RCC 7860 (cell line): ENCODE results near the gene PLPPR5.

Experiments
- DNase-seq: peaks from one replicate; pipeline ENCODE4 v3.0.0-alpha.2; 2015; ENCODE audit warnings: low spot score
- FAIRE-seq: peaks from 2 replicates; lab custom pipeline; 2012; peaks lifted over from hg19 to GRCh38; lab: Jason Lieb, UNC

PLPPR5 gene

GRCh38 chr1:98975113-98975512 is 29.5 kb downstream of the PLPPR5 start:
- FAIRE-seq (no peak), DNase-seq (no peak)

- FAIRE-seq, result no peak
Measured at GRCh38 chr1:98969798-98970490, 34.7 kb downstream of the PLPPR5 start.

GRCh38 chr1:98967122-98967521 is 37.5 kb downstream of the PLPPR5 start:
- FAIRE-seq, result no peak
- DNase-seq, result no peak

More at GRCh38 chr1:98969798-98970490, 34.7 kb downstream of the PLPPR5 start:
- no peak for DNase-seq

- FAIRE-seq (no peak), DNase-seq (no peak)
Measured at GRCh38 chr1:98965394-98965793, 39.3 kb downstream of the PLPPR5 start.

- DNase-seq (no peak), FAIRE-seq (no peak)
Measured at GRCh38 chr1:98964198-98964597, 40.5 kb downstream of the PLPPR5 start.

- DNase-seq (no peak), FAIRE-seq (no peak)
Measured at GRCh38 chr1:98963064-98963758, 41.5 kb downstream of the PLPPR5 start.

GRCh38 chr1:98962156-98962555 is 42.5 kb downstream of the PLPPR5 start:
- FAIRE-seq (peak; percentile 22), DNase-seq (no peak)

GRCh38 chr1:98949621-98950020 is 55.0 kb downstream of the PLPPR5 start:
- DNase-seq, result no peak

GRCh38 chr1:98949166-98949565 is 55.5 kb downstream of the PLPPR5 start:
- no peak for DNase-seq

More at GRCh38 chr1:98949621-98950020, 55.0 kb downstream of the PLPPR5 start:
- no peak for FAIRE-seq

GRCh38 chr1:98947071-98947470 is 57.6 kb downstream of the PLPPR5 start:
- DNase-seq (no peak), FAIRE-seq (no peak)

More at GRCh38 chr1:98949166-98949565, 55.5 kb downstream of the PLPPR5 start:
- no peak for FAIRE-seq

- no peak for FAIRE-seq
- no peak for DNase-seq
Measured at GRCh38 chr1:98940722-98941079, 64.0 kb downstream of the PLPPR5 start.

GRCh38 chr1:98940069-98940721 is 64.5 kb downstream of the PLPPR5 start:
- FAIRE-seq, result no peak

GRCh38 chr1:98939471-98939870 is 65.2 kb downstream of the PLPPR5 start:
- no peak for FAIRE-seq
- DNase-seq, result no peak

More at GRCh38 chr1:98940069-98940721, 64.5 kb downstream of the PLPPR5 start:
- DNase-seq, result no peak

GRCh38 chr1:98937347-98937746 is 67.3 kb downstream of the PLPPR5 start:
- no peak for FAIRE-seq

GRCh38 chr1:98932184-98932583 is 72.5 kb downstream of the PLPPR5 start:
- DNase-seq (no peak), FAIRE-seq (no peak)

More at GRCh38 chr1:98937347-98937746, 67.3 kb downstream of the PLPPR5 start:
- DNase-seq, result no peak

GRCh38 chr1:98931128-98931835 is 73.4 kb downstream of the PLPPR5 start:
- no peak for FAIRE-seq
- no peak for DNase-seq

GRCh38 chr1:98929437-98929836 is 75.2 kb downstream of the PLPPR5 start:
- DNase-seq, result no peak
- no peak for FAIRE-seq

- FAIRE-seq, result no peak
Measured at GRCh38 chr1:98926597-98926996, 78.1 kb downstream of the PLPPR5 start.

GRCh38 chr1:98924977-98925376 is 79.7 kb downstream of the PLPPR5 start:
- no peak for DNase-seq
- no peak for FAIRE-seq

More at GRCh38 chr1:98926597-98926996, 78.1 kb downstream of the PLPPR5 start:
- no peak for DNase-seq

GRCh38 chr1:98923667-98924066 is 81.0 kb downstream of the PLPPR5 start:
- FAIRE-seq (no peak), DNase-seq (no peak)

- FAIRE-seq (no peak), DNase-seq (no peak)
Measured at GRCh38 chr1:98921817-98922216, 82.8 kb downstream of the PLPPR5 start.
